Testis (tissue), 2 donors: ENCODE data around the gene NXPH2.

Source experiments
- POLR2A ChIP-seq: fragments of 450-650 bp; IDR thresholded peaks from one replicate; pipeline ENCODE4 v1.6.1; 2017; ENCODE audit warnings: antibody characterized with exemption, mild to moderate bottlenecking, moderate library complexity
- TF ChIP-seq, protein P1 (sequence below), 3 experiments: fragments of 450-650 bp in 2 of 3; fragments of 200-600 bp in 1 of 3; sonication (generic) in 1 of 3; IDR thresholded peaks; one replicate each; pipeline ENCODE4 v1.5.1; 2016 to 2019; ENCODE audit warnings: antibody characterized with exemption in 3 of 3, mild to moderate bottlenecking in 2 of 3, moderate library complexity in 1 of 3

DNA sequence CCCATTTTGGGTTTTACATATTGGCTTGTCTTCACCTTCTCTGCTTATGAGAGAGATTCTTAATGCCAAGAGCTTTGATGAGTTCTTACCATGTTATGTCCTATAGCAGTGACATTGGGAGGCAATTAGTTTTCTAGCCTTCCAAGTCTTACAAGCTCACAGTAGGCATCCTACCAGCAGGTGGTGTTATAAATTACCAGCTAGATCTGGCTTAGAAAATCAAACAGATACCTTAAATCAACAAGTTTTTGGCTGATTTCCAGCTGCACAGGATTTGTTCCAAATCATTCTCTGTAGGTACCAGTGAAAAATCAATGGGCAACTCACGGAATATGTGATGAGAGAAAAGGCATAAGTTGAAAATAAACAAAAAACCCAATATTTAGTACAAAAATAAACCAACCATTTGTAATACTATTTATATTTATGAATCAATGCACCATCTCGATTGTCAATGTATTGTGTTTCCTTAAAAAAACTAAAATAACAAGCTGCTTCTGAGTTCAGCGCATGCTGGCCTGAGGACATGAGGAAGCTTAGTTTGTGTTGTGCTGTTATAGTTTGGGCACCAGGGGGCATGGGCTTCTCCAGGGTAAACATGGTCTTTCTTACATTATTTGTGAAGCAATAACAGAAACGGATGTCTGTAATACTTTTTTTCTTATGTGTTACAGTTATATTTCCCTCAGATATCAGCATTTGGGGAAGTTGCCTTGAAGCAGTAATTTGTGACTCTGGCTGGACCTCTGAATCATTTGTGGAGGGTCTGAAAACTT lies 34.1 kb upstream of the NXPH2 start:
- TF ChIP-seq, protein P1, sequence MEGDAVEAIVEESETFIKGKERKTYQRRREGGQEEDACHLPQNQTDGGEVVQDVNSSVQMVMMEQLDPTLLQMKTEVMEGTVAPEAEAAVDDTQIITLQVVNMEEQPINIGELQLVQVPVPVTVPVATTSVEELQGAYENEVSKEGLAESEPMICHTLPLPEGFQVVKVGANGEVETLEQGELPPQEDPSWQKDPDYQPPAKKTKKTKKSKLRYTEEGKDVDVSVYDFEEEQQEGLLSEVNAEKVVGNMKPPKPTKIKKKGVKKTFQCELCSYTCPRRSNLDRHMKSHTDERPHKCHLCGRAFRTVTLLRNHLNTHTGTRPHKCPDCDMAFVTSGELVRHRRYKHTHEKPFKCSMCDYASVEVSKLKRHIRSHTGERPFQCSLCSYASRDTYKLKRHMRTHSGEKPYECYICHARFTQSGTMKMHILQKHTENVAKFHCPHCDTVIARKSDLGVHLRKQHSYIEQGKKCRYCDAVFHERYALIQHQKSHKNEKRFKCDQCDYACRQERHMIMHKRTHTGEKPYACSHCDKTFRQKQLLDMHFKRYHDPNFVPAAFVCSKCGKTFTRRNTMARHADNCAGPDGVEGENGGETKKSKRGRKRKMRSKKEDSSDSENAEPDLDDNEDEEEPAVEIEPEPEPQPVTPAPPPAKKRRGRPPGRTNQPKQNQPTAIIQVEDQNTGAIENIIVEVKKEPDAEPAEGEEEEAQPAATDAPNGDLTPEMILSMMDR (IDR thresholded peaks at IDR 0.05), result no peak
- no peak for TF ChIP-seq POLR2A
